SU-DHL-6 (cell line): Measurements from ENCODE around the gene DPP10.

Experiments
- H2AFZ ChIP-seq: fragments of 200-600 bp; sonication (generic); 2 replicates; pipeline ENCODE4 v1.6.1; 2014; ENCODE audit warnings: low read depth, mild to moderate bottlenecking, moderate library complexity, mixed read lengths, antibody characterized with exemption, low read length; ENCODE audit not compliant: severe bottlenecking
- H3F3A ChIP-seq: fragments of 200-600 bp; shearing (Covaris generic); 2 replicates; pipeline ENCODE4 v1.6.0; 2016; ENCODE audit warnings: antibody characterized with exemption, mild to moderate bottlenecking; ENCODE audit not compliant: insufficient read depth
- H3K27ac ChIP-seq: fragments of 200-600 bp; sonication (generic); 2 replicates; pipeline ENCODE4 v1.5.1; 2016; ENCODE audit warnings: low read depth, mild to moderate bottlenecking, low read length, moderate library complexity, mixed read lengths
- H3K27me3 ChIP-seq: fragments of 200-600 bp; sonication (generic), shearing (Covaris generic); 2 replicates; pipeline ENCODE4 v1.6.0; 2014; ENCODE audit warnings: mild to moderate bottlenecking, low read length
- H3K36me3 ChIP-seq: fragments of 200-600 bp; sonication (generic); 2 replicates; pipeline ENCODE4 v1.6.1; 2014; ENCODE audit warnings: mild to moderate bottlenecking, low read length, mixed read lengths
- H3K4me2 ChIP-seq: fragments of 300-600, 200-600 bp; shearing (Covaris generic), sonication (generic); 2 replicates; pipeline ENCODE4 v1.6.0; 2014; ENCODE audit warnings: low read length, low read depth, mild to moderate bottlenecking; ENCODE audit not compliant: poor library complexity, severe bottlenecking
- H3K4me3 ChIP-seq: fragments of 200-600 bp; sonication (generic); 2 replicates; pipeline ENCODE4 v1.5.1; 2014; ENCODE audit warnings: antibody characterized with exemption, low read length, mild to moderate bottlenecking, mixed read lengths; ENCODE audit not compliant: insufficient read depth, poor library complexity, severe bottlenecking
- H3K79me2 ChIP-seq: fragments of 200-600 bp; sonication (generic); 2 replicates; pipeline ENCODE4 v1.6.1; 2014; ENCODE audit warnings: mild to moderate bottlenecking, low read length, moderate library complexity; ENCODE audit not compliant: insufficient read depth
- H3K9ac ChIP-seq: fragments of 200-600 bp; sonication (generic); 2 replicates; pipeline ENCODE4 v1.7.0; 2014; ENCODE audit warnings: mild to moderate bottlenecking, low read length
- H3K9me2 ChIP-seq: fragments of 200-600 bp; sonication (generic); replicated peaks from 2 replicates; pipeline ENCODE4 v1.6.1; 2014; ENCODE audit warnings: low read length; ENCODE audit not compliant: insufficient read depth
- H3K9me3 ChIP-seq: fragments of 200-600 bp; sonication (generic); 2 replicates; pipeline ENCODE4 v1.6.1; 2014; ENCODE audit warnings: low read length, mixed read lengths; ENCODE audit not compliant: insufficient read depth
- H4K20me1 ChIP-seq: fragments of 200-600 bp; sonication (generic); 2 replicates; pipeline ENCODE4 v1.6.1; 2014; ENCODE audit warnings: low read depth, mild to moderate bottlenecking, antibody characterized with exemption, low read length, moderate library complexity, mixed read lengths
- CTCF ChIP-seq: fragments of 200-600 bp; sonication (generic); IDR thresholded peaks from one replicate; pipeline ENCODE4 v1.5.1; 2017; ENCODE audit warnings: antibody characterized with exemption, mild to moderate bottlenecking, low read length, moderate library complexity; ENCODE audit not compliant: insufficient read depth, poor library complexity, severe bottlenecking
- EZH2phosphoT487 ChIP-seq: fragments of 200-600 bp; sonication (generic), shearing (Covaris generic); conservative IDR thresholded peaks from 2 replicates; pipeline ENCODE4 v1.6.1; 2018; ENCODE audit warnings: mild to moderate bottlenecking, antibody characterized with exemption, low read length, moderate library complexity, mixed read lengths

Gene DPP10

GRCh38 chr2:114922076-114922475 lies 479.6 kb downstream of the DPP10 start:
- H3K27ac ChIP-seq = no peak overlapping the region
- H3K9ac ChIP-seq = no peak overlapping the region
- no peak overlapping the region for H3K4me2 ChIP-seq
- H3K36me3 ChIP-seq = no peaks in the 10 kb centered on the region
- H3K27me3 ChIP-seq = no peaks in the 10 kb centered on the region
- H3K9me3 ChIP-seq = no peaks in the 10 kb centered on the region
- no peaks in the 10 kb centered on the region for H3F3A ChIP-seq
- H4K20me1 ChIP-seq = no peaks in the 10 kb centered on the region
- H2AFZ ChIP-seq = no peak overlapping the region
- H3K79me2 ChIP-seq = no peaks in the 10 kb centered on the region
- TF ChIP-seq EZH2phosphoT487 (no peak), CTCF (no peak)
- H3K4me3 ChIP-seq = no peak overlapping the region
- no peaks in the 10 kb centered on the region for H3K9me2 ChIP-seq

GRCh38 chr2:114925296-114926255 lies 483.1 kb downstream of the DPP10 start:
- Histone ChIP-seq H3K9me2 (no peaks in the 10 kb centered on the region), H3F3A (no peaks in the 10 kb centered on the region), H3K79me2 (no peaks in the 10 kb centered on the region), H2AFZ (no peak overlapping the region), H3K4me2 (no peak overlapping the region), H3K27me3 (no peaks in the 10 kb centered on the region), H3K9me3 (no peaks in the 10 kb centered on the region), H3K4me3 (no peak overlapping the region), H4K20me1 (no peaks in the 10 kb centered on the region), H3K27ac (no peak overlapping the region), H3K36me3 (no peaks in the 10 kb centered on the region), H3K9ac (no peak overlapping the region)
- TF ChIP-seq CTCF (no peak), EZH2phosphoT487 (no peak)

- H3K27me3 ChIP-seq = no peaks in the 10 kb centered on the region
- no peaks in the 10 kb centered on the region for H3F3A ChIP-seq
- no peak overlapping the region for H3K4me2 ChIP-seq
- no peaks in the 10 kb centered on the region for H3K9me3 ChIP-seq
- H3K9me2 ChIP-seq = no peaks in the 10 kb centered on the region
- H3K4me3 ChIP-seq = no peak overlapping the region
- H2AFZ ChIP-seq = no peak overlapping the region
- no peaks in the 10 kb centered on the region for H3K79me2 ChIP-seq
- H3K27ac ChIP-seq = no peak overlapping the region
- H3K9ac ChIP-seq = no peak overlapping the region
- no peaks in the 10 kb centered on the region for H4K20me1 ChIP-seq
- TF ChIP-seq EZH2phosphoT487 = no peak
- TF ChIP-seq CTCF = no peak
- no peaks in the 10 kb centered on the region for H3K36me3 ChIP-seq
These were observed 483.9 kb downstream of the DPP10 start for GRCh38 chr2:114926303-114926702.
